HCT116 (cell line): ENCODE data around the gene ZFP1. TPM values are rescaled to one million over a fixed set of nuclear protein-coding genes. Genes with fewer than 3 reads are reported as not detected.

Source experiments
- ATAC-seq: fragments of 200-7000 bp; cut with Tn5 transposase; 2 replicates; pipeline ENCODE4 v1.9.1; 2020; ENCODE audit warnings: mild to moderate bottlenecking, moderate library complexity
- BruUV-seq: library from RNA; stranded (reverse); fragments of 400-500 nt; replicated peaks from 2 replicates; lab custom pipeline; 2021; lab: Mats Ljungman, UMichigan
- CTCF ChIA-PET: fragments of 300-600 bp; sonication (Branson Sonifier 250); formaldehyde crosslinking; loops from one replicate; lab custom pipeline; 2021; ENCODE audit warnings: antibody characterized with exemption; lab: Charles Lee
- POLR2A ChIA-PET: fragments of 300-600, 350-600 bp; sonication (Branson Sonifier 250); formaldehyde crosslinking; loops from one replicate; lab custom pipeline; 2021; ENCODE audit warnings: antibody characterized with exemption; lab: Charles Lee
- RAD21 ChIA-PET, 2 experiments: fragments of 300-600 bp; sonication (Branson Sonifier 250); formaldehyde crosslinking; loops; one replicate each; lab custom pipeline; 2023; ENCODE audit warnings: low total read pairs in 2 of 2; ENCODE audit not compliant: uncharacterized antibody in 2 of 2, unreplicated experiment in 2 of 2, low non-redundant PET in 1 of 2; lab: Charles Lee
- DNase-seq: peaks from one replicate; pipeline ENCODE4 v3.0.0-alpha.2; 2010; ENCODE audit warnings: low read depth, low spot score
- H2AFZ ChIP-seq: fragments of 200-600 bp; shearing (Covaris generic), sonication (generic); 2 replicates; pipeline ENCODE4 v1.6.1; 2017; ENCODE audit warnings: low read depth, mixed run types, mixed read lengths, antibody characterized with exemption, low read length; ENCODE audit not compliant: poor library complexity, severe bottlenecking
- H3K27ac ChIP-seq: 2 replicates; pipeline ENCODE4 v1.5.1; 2012; ENCODE audit warnings: low read depth, low read length
- H3K27me3 ChIP-seq: fragments of 200-600 bp; sonication (generic); 2 replicates; pipeline ENCODE4 v1.6.1; 2016; ENCODE audit warnings: mixed run types, low read length, mixed read lengths; ENCODE audit not compliant: insufficient read depth
- H3K36me3 ChIP-seq, 2 experiments: fragments of 200-500 bp in 1 of 2; fragments of 200-600 bp in 1 of 2; sonication (Bioruptor generic) in 1 of 2; sonication (generic) in 1 of 2; 2 replicates each; pipeline versions ENCODE4 v1.5.1 to v1.6.1; 2014 to 2016; ENCODE audit warnings: low read length in 2 of 2, inconsistent platforms in 1 of 2, mixed read lengths in 1 of 2, mixed run types in 1 of 2; ENCODE audit not compliant: insufficient read depth in 2 of 2, control insufficient read depth in 1 of 2
- H3K4me1 ChIP-seq, 2 experiments: fragments of 200-600 bp in 1 of 2; sonication (generic) in 1 of 2; 2 replicates each; pipeline versions ENCODE4 v1.5.1 to v1.6.1; 2012 to 2017; ENCODE audit warnings: low read length in 2 of 2, inconsistent platforms in 1 of 2, mild to moderate bottlenecking in 1 of 2, mixed read lengths in 1 of 2, mixed run types in 1 of 2, moderate library complexity in 1 of 2; ENCODE audit not compliant: insufficient read depth in 2 of 2, control insufficient read depth in 1 of 2
- H3K4me2 ChIP-seq: fragments of 200-600 bp; sonication (generic); 2 replicates; pipeline ENCODE4 v1.6.1; 2017; ENCODE audit warnings: mixed run types, low read length, mixed read lengths
- H3K4me3 ChIP-seq, 2 experiments: fragments of 200-600 bp in 1 of 2; sonication (generic) in 1 of 2; replicated peaks in 1 of 2; 2 replicates each; pipeline ENCODE4 v1.5.1; 2011 to 2016; ENCODE audit warnings: low read length in 2 of 2, control low read depth in 1 of 2, low read depth in 1 of 2, mild to moderate bottlenecking in 1 of 2, mixed read lengths in 1 of 2, mixed run types in 1 of 2
- H3K79me2 ChIP-seq: fragments of 200-600 bp; sonication (generic); 2 replicates; pipeline ENCODE4 v1.6.1; 2017; ENCODE audit warnings: mild to moderate bottlenecking, mixed run types, low read length, moderate library complexity, mixed read lengths; ENCODE audit not compliant: insufficient read depth
- H3K9ac ChIP-seq: fragments of 200-600 bp; sonication (generic); 2 replicates; pipeline ENCODE4 v1.6.1; 2016; ENCODE audit warnings: low read length, mixed read lengths
- H3K9me2 ChIP-seq: fragments of 200-600 bp; sonication (generic), shearing (Covaris generic); 2 replicates; pipeline ENCODE4 v1.6.1; 2017; ENCODE audit warnings: mixed run types, mild to moderate bottlenecking, moderate library complexity; ENCODE audit not compliant: insufficient read depth
- H3K9me3 ChIP-seq, 2 experiments: fragments of 200-500 bp in 1 of 2; fragments of 200-600 bp in 1 of 2; sonication (Bioruptor generic) in 1 of 2; sonication (generic) in 1 of 2; 2 replicates each; pipeline ENCODE4 v1.6.1; 2014 to 2017; ENCODE audit warnings: low read length in 2 of 2, mixed read lengths in 2 of 2, inconsistent platforms in 1 of 2, low read depth in 1 of 2, mild to moderate bottlenecking in 1 of 2, mixed run types in 1 of 2, moderate library complexity in 1 of 2; ENCODE audit not compliant: control insufficient read depth in 1 of 2, insufficient read depth in 1 of 2
- H4K20me1 ChIP-seq: fragments of 200-600 bp; sonication (generic), shearing (Covaris generic); 2 replicates; pipeline ENCODE4 v1.6.1; 2017; ENCODE audit warnings: mixed run types, mild to moderate bottlenecking, moderate library complexity; ENCODE audit not compliant: insufficient read depth
- CBX3 ChIP-seq: IDR thresholded peaks from 2 replicates; pipeline ENCODE4 v1.6.1; 2012; ENCODE audit warnings: low read depth
- CEBPB ChIP-seq: IDR thresholded peaks from 2 replicates; pipeline ENCODE4 v1.6.1; 2012; ENCODE audit warnings: low read depth
- CTCF ChIP-seq, 3 experiments: fragments of 200-600 bp in 1 of 3; sonication (generic) in 1 of 3; IDR thresholded peaks in 2 of 3; conservative IDR thresholded peaks in 1 of 3; 2 replicates each; pipeline ENCODE4 v1.5.1; 2012 to 2017; ENCODE audit warnings: low read depth in 2 of 3, low read length in 2 of 3, antibody characterized with exemption in 1 of 3, borderline replicate concordance in 1 of 3, control low read depth in 1 of 3, mild to moderate bottlenecking in 1 of 3, mixed read lengths in 1 of 3, mixed run types in 1 of 3, moderate library complexity in 1 of 3; ENCODE audit not compliant: insufficient read depth in 1 of 3
- ELF1 ChIP-seq: IDR thresholded peaks from 2 replicates; pipeline ENCODE4 v1.6.1; 2012; ENCODE audit warnings: low read depth, borderline replicate concordance
- FOSL1 ChIP-seq: IDR thresholded peaks from 2 replicates; pipeline ENCODE4 v1.6.1; 2012; ENCODE audit warnings: low read depth
- JUND ChIP-seq: IDR thresholded peaks from 2 replicates; pipeline ENCODE4 v1.6.1; 2012
- RAD21 ChIP-seq: IDR thresholded peaks from 2 replicates; pipeline ENCODE4 v1.6.1; 2012; ENCODE audit warnings: low read depth, mild to moderate bottlenecking
- SRF ChIP-seq: IDR thresholded peaks from 2 replicates; pipeline ENCODE4 v1.6.1; 2012; ENCODE audit warnings: low read depth
- intact Hi-C: fragments of 100-400 bp; cut with micrococcal nuclease; formaldehyde crosslinking; loops from 2 replicates; pipeline ENCODE4 v1.10.0; 2022
- total RNA-seq: library from RNA; stranded (reverse); gene quantifications from one replicate; pipeline ENCODE4 v1.2.1, GENCODE V29; 2021; ENCODE audit not compliant: unreplicated experiment
- TF ChIP-seq, protein P1 (sequence below): IDR thresholded peaks from 2 replicates; pipeline ENCODE4 v1.6.1; 2012; ENCODE audit warnings: low read depth

Gene ZFP1
- total RNA-seq, 1 experiment from 2014 or later: 12.8 TPM

DNA sequence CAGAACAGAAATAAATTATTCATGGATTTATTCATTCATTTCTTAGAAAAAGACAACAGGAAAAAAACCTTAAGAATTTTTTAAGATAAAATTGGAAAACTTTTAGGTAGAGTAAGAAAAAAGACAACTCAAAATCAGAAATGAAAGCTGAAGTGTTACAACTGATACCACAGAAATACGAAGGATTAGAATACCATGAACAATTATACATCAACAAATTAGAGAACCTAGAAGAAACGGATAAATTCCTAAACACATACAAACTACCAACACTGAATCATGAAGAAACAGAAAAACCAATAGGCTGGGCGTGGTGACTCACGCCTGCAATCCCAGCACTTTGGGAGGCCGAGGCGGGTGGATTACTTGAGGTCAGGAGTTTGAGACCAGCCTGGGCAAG is 30.9 kb downstream of the ZFP1 start (continued):
- no peak for TF ChIP-seq CTCF (IDR thresholded peaks at IDR 0.05 in 2 of 3, conservative IDR thresholded peaks at IDR 0.05 in 1 of 3; ENCODE audit: borderline replicate concordance in 1 of 3, insufficient read depth in 1 of 3, low read depth in 2 of 3, low read length in 2 of 3)
- no peak for TF ChIP-seq RAD21

DNA sequence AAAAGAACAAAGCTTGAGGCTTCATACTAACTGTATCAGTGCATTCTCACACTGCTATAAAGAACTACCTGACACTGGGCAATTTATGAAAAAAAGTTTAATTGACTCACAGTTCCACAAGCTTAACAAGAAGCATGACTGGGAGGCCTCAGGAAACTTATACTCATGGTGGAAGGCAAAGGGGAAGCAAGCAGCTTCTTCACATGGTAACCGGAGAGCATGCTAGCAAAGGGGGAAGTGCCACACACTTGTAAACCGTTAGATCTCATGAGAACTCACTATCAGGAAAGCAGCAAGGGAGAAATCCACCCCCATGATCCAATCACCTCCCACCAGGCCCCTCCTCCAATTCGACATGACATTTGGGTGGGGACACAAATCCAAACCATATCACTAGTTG is 33.3 kb downstream of the ZFP1 start:
- Histone ChIP-seq H3K4me2 (no peak overlapping the region), H3K9me2 (no peaks in the 10 kb centered on the region), H4K20me1 (no peaks in the 10 kb centered on the region), H3K36me3 (no peaks in the 10 kb centered on the region), H3K4me3 (no peak overlapping the region), H3K4me1 (no peaks in the 10 kb centered on the region), H3K9me3 (peaks cover 0 to 10% of the 10 kb centered on the region in 2 experiments; a peak in 2 of 4 replicates), H3K27ac (no peak overlapping the region), H2AFZ (no peak overlapping the region), H3K9ac (no peak overlapping the region), H3K79me2 (no peaks in the 10 kb centered on the region), H3K27me3 (no peaks in the 10 kb centered on the region)
- no peak for TF ChIP-seq CBX3
- no peak for TF ChIP-seq FOSL1
- no peak for TF ChIP-seq CEBPB
- TF ChIP-seq, protein P1, sequence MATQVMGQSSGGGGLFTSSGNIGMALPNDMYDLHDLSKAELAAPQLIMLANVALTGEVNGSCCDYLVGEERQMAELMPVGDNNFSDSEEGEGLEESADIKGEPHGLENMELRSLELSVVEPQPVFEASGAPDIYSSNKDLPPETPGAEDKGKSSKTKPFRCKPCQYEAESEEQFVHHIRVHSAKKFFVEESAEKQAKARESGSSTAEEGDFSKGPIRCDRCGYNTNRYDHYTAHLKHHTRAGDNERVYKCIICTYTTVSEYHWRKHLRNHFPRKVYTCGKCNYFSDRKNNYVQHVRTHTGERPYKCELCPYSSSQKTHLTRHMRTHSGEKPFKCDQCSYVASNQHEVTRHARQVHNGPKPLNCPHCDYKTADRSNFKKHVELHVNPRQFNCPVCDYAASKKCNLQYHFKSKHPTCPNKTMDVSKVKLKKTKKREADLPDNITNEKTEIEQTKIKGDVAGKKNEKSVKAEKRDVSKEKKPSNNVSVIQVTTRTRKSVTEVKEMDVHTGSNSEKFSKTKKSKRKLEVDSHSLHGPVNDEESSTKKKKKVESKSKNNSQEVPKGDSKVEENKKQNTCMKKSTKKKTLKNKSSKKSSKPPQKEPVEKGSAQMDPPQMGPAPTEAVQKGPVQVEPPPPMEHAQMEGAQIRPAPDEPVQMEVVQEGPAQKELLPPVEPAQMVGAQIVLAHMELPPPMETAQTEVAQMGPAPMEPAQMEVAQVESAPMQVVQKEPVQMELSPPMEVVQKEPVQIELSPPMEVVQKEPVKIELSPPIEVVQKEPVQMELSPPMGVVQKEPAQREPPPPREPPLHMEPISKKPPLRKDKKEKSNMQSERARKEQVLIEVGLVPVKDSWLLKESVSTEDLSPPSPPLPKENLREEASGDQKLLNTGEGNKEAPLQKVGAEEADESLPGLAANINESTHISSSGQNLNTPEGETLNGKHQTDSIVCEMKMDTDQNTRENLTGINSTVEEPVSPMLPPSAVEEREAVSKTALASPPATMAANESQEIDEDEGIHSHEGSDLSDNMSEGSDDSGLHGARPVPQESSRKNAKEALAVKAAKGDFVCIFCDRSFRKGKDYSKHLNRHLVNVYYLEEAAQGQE: no peak
- no peak for TF ChIP-seq SRF
- no peak for TF ChIP-seq ELF1
- TF ChIP-seq JUND: no peak
- ATAC-seq: no peak
- BruUV-seq: no TSS peak
- ChIA-PET RAD21 (no interaction called here), POLR2A (no interaction called here), CTCF (interaction anchor here (0.9 kb wide), 1 partner anchor 18 kb away, joined by 3 read pairs; no protein-coding TSS in a partner anchor)
- intact Hi-C loops: no loop called here
- no peak for DNase-seq
